Stomach smooth muscle (tissue), 2 donors: ENCODE measurements around the gene MAP2K5.
A peak's percentile ranks its signal among the peaks of the same experiment; 100 is the strongest.

Source experiments
- H3K27ac ChIP-seq: one replicate; pipeline ENCODE4 v1.7.0; 2013; ENCODE audit warnings: mild to moderate bottlenecking, low read length, inconsistent platforms
- H3K27me3 ChIP-seq, 2 donors: one replicate each; pipeline ENCODE4 v1.7.0; 2013; ENCODE audit warnings: low read length in 2 of 2; ENCODE audit not compliant: insufficient read depth in 2 of 2, control insufficient read depth in 1 of 2
- H3K36me3 ChIP-seq, 2 donors: one replicate each; pipeline ENCODE4 v1.7.0; 2013; ENCODE audit warnings: low read length in 2 of 2; ENCODE audit not compliant: control insufficient read depth in 2 of 2, insufficient read depth in 2 of 2
- H3K4me1 ChIP-seq: one replicate; pipeline ENCODE4 v1.7.0; 2013; ENCODE audit warnings: low read length; ENCODE audit not compliant: control insufficient read depth, insufficient read depth
- H3K4me3 ChIP-seq, 2 donors: one replicate each; pipeline ENCODE4 v1.7.0; 2013; ENCODE audit warnings: low read length in 2 of 2
- H3K9ac ChIP-seq, 2 donors: one replicate each; pipeline ENCODE4 v1.7.0; 2013; ENCODE audit warnings: low read length in 2 of 2, mild to moderate bottlenecking in 1 of 2
- H3K9me3 ChIP-seq, 2 donors: one replicate each; pipeline ENCODE4 v1.7.0; 2013; ENCODE audit warnings: low read length in 2 of 2; ENCODE audit not compliant: control insufficient read depth in 2 of 2
- donor health status: healthy.
- donor health status: Pancreatic carcinoma.

Gene MAP2K5

DNA sequence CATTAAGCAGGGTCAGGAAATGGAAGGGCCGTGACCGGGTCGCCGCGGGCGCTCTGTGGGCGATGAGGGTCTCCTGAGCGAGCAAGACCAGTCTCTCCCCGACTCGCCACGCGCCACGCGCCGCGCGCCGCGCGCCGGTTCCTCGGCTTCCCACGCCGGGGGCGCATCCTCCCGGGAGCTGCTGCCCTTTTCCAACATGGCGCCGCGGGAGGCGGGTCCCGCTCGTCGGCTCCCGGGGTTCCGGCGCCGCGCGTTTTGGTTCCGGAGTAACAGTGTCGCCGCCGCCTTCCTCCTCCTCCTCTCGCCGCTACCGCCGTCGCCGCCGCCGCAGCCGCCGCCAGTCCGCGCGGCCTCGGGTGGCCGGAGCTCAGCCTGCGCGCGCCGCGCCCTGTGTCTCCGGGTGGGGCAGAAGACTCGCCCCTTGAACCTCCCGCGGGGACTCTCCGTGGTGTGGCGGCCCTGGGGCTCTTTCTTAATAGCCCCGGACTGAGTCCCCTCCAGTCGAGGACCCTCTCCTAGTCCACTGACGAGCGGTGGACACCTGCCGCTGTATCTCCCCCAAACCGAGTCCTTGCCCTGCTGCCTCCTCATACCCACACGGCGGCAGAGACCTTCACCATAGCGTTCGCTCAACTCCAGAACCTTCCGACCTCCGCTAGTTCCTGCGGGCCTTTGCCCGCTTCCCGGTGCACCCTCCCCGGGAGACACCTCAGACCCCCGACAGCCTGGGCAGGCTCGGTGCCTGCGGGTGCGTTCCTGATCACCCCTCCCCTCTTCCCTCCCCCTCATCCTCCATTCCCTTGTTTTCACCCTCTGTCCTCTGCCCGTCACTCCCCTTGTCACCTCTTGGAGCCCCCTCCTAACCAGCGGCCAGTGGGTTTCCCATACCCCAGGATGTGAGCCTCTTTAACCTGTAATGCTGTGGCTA, at the start of gene MAP2K5:
MAP2K5 (plus strand) TSS at position 284 of the 928 bp plus-strand sequence; CDS start at position 917, 633 bp downstream.
- peak within 1 kb of the TSS; percentile 78 for H3K27ac ChIP-seq
- peak within 1 kb of the TSS; percentile 90 to 96 for H3K4me3 ChIP-seq
- H3K27me3 ChIP-seq, result no peaks in the 10 kb centered on the region
- peak within 1 kb of the TSS; percentile 87 to 93 for H3K9ac ChIP-seq
- H3K36me3 ChIP-seq, result peaks cover 4 to 6% of the 10 kb centered on the region in 2 donors
- H3K9me3 ChIP-seq, result no peaks in the 10 kb centered on the region
- H3K4me1 ChIP-seq, result peaks cover 15% of the 10 kb centered on the region

DNA sequence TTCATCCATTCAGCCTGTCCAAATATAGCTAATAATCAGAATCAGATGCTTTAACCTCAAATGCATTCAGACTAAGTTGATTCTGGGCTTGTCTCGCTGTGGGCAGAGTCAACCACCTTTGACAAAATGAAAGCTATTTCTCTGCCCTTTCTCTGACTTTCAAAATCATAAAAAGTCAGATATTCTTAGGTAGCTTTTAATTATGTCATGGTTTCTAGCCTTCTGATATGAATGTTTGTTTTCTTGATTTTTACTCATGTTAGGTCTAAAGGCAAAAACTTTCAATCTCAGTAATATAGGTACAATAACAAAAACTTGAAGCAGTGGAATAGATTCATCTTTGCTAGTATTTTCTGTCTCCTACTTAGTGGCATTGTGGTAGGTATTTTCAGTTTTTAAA, 46.9 kb upstream of the MAP2K5 start:
- no peaks in the 10 kb centered on the region for H3K9me3 ChIP-seq
- peaks cover 0 to 2% of the 10 kb centered on the region in 2 donors for H3K36me3 ChIP-seq
- H3K4me1 ChIP-seq, result no peaks in the 10 kb centered on the region
- no peaks in the 10 kb centered on the region for H3K27me3 ChIP-seq
- H3K27ac ChIP-seq, result no peak overlapping the region
- no peak overlapping the region for H3K4me3 ChIP-seq
- no peak overlapping the region for H3K9ac ChIP-seq

DNA sequence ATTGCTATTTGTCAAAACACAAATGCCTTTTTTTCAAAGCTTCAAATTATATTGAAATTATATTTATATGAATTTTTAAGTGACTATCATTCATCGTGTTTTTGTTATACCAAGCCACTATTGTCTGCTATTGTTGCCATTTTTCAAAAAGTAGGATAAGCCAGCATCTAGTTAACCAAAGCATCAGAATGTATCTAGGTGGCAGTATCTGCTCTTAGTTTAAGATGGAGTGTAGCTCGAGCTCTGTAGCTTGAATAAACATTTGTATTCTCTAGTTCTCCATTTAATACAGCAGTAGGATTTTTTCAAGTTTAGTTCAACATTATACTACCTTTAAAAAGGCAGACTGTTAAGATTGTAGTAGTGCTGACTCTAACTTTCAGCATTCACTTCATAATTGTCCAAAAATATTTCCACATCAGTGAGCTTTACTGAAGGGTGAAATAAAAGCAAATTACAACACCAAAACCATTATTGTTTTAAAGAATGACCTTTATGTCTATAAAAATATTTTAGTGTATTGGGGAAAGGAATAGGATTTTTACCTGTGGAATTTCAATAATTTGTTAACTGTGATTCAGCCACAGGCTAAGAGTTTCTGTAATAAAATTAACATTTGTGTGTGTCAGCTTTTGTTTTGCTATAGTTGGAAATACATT, 41.2 kb upstream of the MAP2K5 start:
- Histone ChIP-seq H3K27me3 (no peaks in the 10 kb centered on the region), H3K36me3 (no peaks in the 10 kb centered on the region), H3K4me3 (no peak overlapping the region), H3K9me3 (no peaks in the 10 kb centered on the region), H3K4me1 (no peaks in the 10 kb centered on the region), H3K27ac (no peak overlapping the region), H3K9ac (no peak overlapping the region)

DNA sequence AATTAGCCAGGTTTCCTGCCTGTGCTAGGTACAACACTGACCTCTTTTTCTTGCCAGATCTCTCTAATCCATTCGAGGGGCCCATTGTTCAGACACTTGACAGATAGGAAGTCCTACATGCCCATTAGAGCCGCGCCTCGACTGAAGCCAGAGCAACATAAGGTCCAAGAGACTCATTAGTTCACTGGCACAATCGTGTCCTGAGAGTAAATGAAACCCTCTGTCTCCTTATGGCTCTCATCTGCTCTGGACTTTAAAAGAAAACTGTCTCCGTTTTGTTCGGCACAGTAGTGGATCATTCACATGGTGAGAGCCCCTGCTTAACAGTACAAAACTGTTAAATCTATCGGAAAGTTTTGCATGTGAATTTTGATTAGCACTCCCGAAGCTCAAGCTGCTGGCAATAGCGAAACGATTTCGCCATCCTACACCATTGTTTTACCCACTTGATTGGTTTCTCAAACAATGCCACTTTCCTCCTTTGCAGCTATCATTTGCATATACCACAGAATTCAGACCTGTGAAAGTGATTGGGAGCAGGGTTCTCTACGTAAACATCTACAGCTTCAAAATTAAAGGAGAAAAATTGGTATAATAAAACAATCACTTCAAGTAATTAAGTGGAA, 40.6 kb upstream of the MAP2K5 start:
- H3K9ac ChIP-seq, result no peak overlapping the region
- no peaks in the 10 kb centered on the region for H3K27me3 ChIP-seq
- H3K4me3 ChIP-seq, result no peak overlapping the region
- H3K4me1 ChIP-seq, result no peaks in the 10 kb centered on the region
- H3K36me3 ChIP-seq, result no peaks in the 10 kb centered on the region
- H3K9me3 ChIP-seq, result no peaks in the 10 kb centered on the region
- H3K27ac ChIP-seq, result no peak overlapping the region

DNA sequence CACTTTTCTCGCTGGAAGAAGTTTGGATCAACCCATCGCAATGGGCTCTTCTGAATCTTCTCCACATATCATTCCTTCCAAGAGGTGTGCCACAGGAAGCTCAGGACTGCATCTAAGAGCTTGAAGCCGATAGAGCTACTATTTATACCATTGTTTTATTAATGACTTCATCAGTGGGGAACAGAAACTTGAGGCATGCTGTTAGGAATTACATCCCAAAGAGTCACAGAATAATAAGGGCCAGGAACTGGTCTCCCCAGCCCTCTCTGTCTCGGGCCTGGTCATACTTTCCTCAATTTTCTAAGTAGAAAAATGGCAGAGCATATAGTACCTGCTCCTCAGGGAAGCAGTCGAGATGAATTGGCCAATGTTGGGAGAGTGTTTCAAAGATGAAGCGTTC, 38.4 kb upstream of the MAP2K5 start:
- Histone ChIP-seq H3K27ac (no peak overlapping the region), H3K4me1 (no peaks in the 10 kb centered on the region), H3K4me3 (no peak overlapping the region), H3K9me3 (no peaks in the 10 kb centered on the region), H3K27me3 (no peaks in the 10 kb centered on the region), H3K36me3 (no peaks in the 10 kb centered on the region), H3K9ac (no peak overlapping the region)

DNA sequence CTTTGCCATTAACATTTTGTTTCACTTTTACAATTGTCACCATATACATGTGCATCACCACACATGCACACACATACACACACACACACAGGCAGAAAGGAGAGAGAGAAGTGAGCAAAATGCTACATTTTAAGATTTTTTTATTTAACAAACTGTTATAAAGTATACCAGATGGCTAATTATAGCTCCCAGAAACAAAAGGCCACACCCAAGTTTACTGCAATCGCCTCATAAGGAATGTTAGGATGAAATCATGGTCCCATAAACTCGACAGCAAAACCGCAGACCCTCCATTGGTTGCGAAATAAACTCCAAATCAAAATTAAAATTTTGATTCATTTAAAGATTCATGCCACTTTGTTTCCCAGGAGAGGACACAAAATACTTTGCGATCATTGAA, 37.7 kb upstream of the MAP2K5 start:
- Histone ChIP-seq H3K36me3 (no peaks in the 10 kb centered on the region), H3K27ac (no peak overlapping the region), H3K4me3 (no peak overlapping the region), H3K27me3 (no peaks in the 10 kb centered on the region), H3K9me3 (no peaks in the 10 kb centered on the region), H3K4me1 (no peaks in the 10 kb centered on the region), H3K9ac (no peak overlapping the region)

DNA sequence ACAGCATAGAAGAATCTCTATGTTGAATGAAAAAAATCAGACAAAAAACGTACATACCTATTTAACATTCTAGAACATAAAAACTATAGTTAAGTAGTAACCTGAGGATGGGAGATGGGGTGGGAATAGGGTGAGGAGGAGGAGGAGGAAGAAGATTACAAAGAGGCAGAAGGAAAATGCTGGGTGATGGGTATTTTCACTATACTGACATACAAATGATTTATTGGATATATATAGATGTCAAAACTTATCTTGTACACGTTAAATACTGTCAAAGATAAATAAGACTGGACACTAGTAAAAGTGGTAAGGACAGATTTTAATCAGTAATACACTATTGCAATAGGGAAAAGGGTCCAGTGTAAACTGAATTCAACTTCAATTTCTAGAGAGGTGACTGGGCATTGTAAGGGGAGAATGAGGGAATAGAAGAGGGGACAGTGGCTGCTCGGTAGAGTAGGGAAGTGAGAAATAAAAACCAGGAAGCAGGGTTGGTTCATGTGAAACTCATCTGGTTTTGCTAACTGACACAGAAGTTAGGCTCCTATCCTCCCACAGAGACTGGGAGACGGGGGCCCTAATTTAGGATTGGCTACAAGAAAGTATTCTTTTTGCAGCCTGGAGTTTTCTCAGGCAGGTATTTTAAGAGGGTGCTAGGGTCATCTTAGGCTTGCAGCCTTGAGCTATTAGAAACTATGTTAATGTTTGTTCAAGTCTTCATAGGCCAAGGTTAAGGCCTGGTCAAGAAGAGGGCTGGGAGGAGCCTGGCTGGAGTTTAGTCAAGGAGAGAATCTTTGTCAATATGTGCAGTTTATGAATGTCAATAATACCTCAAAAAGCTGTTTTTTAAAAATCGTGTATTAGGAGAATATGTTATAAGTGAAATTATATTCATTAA, 36.6 kb upstream of the MAP2K5 start:
- H3K4me1 ChIP-seq, result no peaks in the 10 kb centered on the region
- H3K27me3 ChIP-seq, result no peaks in the 10 kb centered on the region
- no peak overlapping the region for H3K4me3 ChIP-seq
- peaks cover 0 to 5% of the 10 kb centered on the region in 2 donors for H3K36me3 ChIP-seq
- no peaks in the 10 kb centered on the region for H3K9me3 ChIP-seq
- no peak overlapping the region for H3K27ac ChIP-seq
- no peak overlapping the region for H3K9ac ChIP-seq

DNA sequence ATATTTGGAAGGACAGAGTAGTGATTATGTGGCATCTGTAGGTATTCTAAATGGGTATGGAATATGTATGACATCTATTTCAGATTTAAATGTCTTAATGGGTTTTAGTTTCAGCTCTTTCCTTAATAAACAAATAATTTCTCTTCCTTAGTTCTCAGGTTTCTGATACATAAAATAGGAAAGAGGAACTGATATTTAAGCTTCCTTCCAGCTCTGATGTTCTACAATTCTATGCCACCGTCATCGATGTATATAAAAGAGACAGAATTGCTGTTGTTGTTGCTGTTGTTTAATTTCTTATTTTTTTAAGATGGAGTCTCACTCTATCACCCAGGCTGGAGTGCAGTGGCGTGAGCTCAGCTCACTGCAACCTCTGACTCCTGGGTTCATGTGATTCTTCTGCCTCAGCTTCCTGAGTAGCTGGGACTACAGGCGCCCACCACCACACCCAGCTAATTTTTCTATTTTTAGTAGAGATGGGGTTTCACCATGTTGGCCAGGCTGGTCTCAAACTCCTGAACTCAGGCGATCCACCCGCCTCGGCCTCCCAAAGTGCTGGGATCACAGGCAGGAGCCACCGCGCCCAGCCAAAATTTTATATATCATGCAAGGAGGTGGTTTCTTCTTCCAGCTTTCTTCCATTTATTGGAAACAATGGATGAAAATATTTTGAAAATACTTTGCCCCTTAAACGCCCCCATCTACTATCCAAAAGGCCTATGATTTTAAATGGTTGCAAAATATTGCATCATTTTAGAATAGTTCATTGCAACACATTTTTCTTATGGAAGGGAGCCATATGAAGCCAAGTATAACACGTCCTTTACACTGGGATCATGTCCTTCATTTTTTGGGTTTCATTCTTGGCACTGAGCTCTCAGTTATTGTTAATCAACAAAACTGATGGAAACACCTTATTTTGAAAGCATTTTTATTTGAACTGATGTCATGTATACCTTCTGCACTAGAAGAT, 35.4 kb upstream of the MAP2K5 start:
- H3K27me3 ChIP-seq, result no peaks in the 10 kb centered on the region
- H3K27ac ChIP-seq, result no peak overlapping the region
- no peaks in the 10 kb centered on the region for H3K9me3 ChIP-seq
- peaks cover under 1 to 7% of the 10 kb centered on the region in 2 donors for H3K36me3 ChIP-seq
- H3K4me3 ChIP-seq, result no peak overlapping the region
- H3K9ac ChIP-seq, result no peak overlapping the region
- no peaks in the 10 kb centered on the region for H3K4me1 ChIP-seq

DNA sequence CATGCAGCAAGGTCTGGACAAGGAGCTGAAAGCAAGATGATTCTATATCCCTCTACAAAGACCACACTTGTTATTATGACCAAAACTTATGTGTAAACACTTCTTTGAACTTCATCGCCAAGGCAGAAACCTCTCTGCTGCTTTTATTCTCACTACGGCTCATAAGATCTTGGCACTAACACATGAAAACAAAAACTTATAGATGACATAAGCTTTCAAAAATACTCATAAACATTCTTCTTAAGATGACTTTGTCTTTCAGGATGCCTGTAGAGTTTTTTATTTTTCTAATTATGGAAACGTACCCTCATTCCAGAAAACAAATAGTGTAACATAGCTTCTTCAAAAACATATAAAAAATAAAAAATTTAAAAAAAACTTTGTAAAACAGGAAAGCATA, 34.1 kb upstream of the MAP2K5 start:
- Histone ChIP-seq H3K9me3 (no peaks in the 10 kb centered on the region), H3K36me3 (peaks cover 10 to 14% of the 10 kb centered on the region in 2 donors), H3K4me1 (no peaks in the 10 kb centered on the region), H3K4me3 (no peak overlapping the region), H3K27ac (no peak overlapping the region), H3K27me3 (no peaks in the 10 kb centered on the region), H3K9ac (no peak overlapping the region)
